GM19397 (cell line): ENCODE data around the gene GLDC.
A peak's percentile ranks its signal among the peaks of the same experiment; 100 is the strongest.
"Not testable (repeated sequence)": the region's sequence is repeated elsewhere in the genome, so short reads cannot be mapped to it uniquely, and the experiment has no call there.

Source experiments
- ATAC-seq: cut with Tn5 transposase; IDR thresholded peaks from one replicate; pipeline ENCODE4 v1.9.1; 2021; ENCODE audit warnings: mild to moderate bottlenecking, moderate library complexity; ENCODE audit not compliant: unreplicated experiment

Gene GLDC

DNA sequence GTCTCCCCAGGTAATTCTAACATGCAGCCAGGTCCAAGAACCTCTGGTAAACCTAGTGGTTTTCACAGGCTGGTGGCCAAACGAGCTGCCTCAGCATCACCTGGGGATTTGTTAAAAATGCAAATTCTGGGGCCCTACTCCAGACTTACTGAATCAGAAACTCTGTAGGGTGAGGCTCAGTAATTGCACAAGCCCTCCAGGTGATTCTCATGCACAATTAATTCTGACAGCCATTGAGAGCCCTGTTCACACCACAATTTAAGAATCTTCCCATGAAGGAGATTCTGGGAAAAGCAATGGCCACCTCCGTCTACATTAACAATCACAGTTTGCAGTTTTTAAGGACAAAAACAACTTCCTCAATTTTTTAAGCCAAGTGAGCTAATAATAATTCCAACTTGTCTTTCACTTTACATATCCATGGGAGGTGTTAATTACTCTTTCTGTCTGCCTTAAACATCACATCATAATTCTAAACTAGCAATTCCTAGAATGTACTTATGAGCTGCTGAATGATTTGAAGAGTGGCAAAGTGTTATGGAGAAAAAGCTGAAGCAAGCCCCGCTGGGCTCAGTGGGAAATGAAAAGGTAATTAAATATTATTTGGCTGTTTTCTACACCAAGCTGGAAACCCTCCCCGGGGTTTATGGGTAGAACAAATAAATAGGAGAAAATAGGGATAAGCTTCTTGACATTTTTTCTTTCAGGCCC, 70.0 kb downstream of the GLDC start:
- ATAC-seq = peak; percentile 89

DNA sequence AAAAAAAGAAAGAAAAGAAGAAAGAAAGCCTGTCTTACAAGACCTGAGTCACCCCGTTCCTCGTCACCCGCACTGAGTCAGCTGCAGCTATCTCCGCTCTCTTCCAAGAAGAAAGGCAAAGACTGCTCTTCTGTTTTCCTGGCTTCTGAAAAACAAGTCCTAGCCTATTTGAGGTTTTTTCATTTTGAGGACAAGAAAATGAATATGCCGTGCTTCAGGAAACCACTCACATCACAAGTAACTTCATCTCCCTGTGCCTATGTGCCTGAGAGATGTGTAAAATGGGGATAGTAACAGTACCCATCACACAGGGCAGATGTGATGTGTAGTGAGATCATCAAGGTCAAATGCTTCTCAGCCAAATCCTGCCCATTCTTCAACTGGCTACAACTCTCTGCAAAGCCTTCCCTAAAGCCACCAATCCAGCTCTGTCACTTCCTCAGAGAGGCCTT, 78.4 kb downstream of the GLDC start:
- ATAC-seq = no peak

DNA sequence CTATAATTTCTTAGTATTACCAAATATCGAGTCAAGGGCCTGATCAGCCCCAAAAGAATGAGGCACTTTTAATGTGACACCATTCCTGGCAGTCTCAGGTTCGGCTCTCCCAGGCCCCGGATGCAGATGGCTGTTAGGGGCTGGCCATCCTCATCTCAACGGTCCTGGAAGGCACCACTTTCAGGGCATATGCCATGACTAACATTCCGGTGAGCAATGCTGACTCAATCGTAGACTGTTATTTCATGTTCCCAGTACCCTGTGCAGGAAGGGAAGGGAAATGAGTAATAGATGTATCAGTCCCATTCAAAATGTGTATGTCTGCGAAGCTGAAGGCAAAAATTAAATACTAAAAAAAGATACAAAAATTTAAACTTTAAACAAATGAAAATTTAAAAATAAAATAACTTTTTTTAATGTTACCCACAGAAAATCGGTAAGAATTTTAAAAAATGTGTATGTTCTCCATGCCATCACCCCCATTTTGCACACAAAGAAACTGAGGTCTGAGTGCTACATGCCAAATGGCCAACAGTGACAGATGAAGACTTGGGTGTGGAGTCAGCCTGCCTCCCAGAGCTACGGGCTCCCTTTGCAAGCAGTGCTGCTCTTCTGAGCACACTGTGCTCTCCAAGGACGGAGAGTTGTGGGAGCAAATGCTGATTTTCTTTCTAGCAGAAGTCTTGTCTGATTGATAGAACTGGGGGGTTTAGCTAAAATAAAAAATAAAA, 79.0 kb downstream of the GLDC start:
- no peak for ATAC-seq

DNA sequence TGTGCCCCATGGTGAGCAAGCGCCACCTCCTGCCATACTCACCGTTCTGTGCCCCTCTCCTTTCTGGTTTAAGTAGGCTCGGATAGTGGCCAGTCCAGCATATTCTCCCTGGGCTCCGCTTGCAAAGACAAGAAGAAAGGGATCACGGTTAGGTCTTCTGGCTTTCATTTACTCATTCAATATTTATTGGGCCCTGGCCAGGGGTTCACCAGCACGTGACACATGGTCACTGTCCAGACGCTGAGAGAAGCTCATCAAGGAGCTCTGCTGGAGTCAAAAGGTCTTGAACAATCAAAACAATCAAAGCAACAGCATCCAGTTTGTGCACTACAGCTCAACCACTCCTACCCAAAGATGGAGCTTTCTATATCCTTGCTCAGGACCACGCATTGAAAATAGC, 80.2 kb downstream of the GLDC start:
- no peak for ATAC-seq

DNA sequence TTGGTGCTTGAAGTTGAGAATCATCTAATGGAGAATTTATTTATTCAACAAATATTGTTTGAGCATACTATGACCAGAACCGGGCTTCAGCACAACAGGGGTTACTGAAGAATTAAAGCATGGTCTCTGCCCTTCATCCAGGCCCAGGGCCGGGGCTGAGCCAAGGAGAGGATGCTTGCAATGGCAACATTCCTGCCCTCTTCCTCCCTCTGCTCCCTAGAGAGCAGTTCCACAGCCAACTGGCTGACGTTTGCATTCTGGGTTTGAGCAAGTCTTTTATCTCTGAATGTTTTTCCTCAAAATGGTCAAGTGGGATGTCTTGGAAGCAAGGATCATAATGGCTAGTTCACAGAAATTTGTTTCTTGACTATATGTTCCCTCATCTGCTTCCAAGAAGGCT, 80.7 kb downstream of the GLDC start:
- ATAC-seq = no peak

DNA sequence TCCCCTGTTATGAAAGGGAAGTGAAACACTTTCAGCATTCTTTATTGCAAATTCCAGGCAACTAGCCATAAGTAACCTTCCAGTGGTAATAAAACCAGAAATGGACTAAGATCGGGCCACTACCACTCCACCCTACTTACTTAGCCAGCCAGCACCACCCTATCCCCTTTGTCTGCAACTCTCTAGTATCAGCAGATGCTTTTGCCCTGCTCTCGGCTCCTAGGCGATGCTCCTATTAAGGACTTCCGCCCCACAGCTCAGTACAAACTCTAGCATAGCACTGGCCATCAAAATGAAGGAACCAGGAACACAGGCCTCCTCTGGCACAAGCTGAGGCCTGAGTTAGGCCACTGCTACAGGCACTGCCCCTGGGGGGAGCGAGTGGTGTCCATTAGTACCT, 81.2 kb downstream of the GLDC start:
- ATAC-seq = no peak

DNA sequence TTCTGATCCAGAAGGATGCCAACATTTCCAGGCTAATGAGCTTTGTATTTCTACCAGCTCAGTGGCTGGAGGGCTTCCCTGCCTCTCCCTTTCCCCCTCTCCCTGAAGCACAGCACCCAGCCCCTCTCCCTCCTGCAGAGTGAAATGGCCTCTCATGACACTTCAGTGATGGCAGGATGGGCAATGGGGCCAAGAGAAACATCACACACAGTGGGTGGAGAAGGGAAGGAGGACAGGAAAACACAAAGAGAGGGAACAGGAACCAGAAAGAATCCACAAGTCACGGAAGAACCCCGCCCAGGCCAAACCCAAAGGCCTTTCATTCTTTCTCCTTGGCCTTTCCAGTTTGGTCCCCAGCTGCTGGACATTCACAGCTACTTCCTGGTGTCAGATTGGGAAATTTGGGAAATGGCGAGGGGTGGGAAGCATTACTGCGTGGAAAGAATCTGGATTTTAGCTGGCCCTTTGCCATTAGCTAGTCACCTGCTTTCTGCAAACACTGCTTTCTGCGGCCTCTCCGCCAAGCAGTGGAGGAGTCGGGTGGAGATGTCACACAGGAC, 82.6 kb downstream of the GLDC start:
- ATAC-seq = no peak

DNA sequence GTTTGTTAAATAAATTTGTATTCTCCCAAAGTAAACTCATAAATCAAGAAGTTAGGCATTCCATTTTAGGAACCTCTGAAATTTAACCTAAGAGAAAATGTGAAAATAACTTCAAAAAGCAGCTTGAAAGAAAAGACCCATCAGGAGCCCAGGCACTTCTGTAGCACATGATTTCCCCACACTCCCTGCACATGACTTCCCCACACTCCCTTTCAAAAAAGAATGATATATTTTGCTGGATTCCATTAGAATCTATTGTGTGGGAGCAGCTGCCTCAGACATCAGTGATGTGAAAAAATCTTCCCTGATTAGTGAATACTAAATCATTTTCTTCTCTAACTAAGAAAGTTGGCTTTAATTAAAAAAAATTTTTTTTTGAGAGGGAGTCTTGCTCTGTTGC, 83.3 kb downstream of the GLDC start:
- ATAC-seq = no peak

DNA sequence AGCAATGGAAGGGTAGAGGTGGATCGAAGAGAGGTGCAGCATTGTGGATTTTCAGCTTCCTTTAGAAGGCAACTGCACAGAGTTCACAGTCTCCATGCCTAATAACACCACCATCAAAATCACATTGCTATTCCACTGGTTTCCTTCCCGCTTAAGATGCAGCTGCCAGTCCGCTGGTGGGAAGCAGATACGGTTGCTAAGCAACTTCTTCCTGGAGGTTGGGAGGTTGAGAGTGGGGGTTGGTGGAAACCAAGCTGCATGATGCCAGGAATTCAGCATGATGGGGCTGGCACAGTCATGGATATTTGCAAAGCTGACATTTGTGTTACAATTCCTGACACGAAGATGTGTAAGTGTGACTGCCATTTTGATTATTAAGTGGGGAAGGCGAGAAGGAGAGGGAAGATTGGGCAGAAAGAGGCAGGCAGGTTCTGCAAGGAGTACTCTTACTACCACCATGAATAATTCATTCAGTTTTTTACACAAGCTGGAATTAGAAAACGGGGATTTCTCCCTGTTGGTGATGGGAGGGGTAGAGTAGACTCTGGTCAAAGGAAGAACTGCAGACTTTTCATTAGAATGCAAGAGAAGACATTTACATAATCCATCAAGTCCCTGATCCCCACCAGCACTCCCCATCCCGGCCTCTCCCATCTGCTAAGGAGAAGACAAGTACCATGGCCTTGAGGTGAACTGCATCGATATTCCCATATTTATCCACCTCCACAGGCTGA, 87.5 kb downstream of the GLDC start:
- ATAC-seq = no peak

DNA sequence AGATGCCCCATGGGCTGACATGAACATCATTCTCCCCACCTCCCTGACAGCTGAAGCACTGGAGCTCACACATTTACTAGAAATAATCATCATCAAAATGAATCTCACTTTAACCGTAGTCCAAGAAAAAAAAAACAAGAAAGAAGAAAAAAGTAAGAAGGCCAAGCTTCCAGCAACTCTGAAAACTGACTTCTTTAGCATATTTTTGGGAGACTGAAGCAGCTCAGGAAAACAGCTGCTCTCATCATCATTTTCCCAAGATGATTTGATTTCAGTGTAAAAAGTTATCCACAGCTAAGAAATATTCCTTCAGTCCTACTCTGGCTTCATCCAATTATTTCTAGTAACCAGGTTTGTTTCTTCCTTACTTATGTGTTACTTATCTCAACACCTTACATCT, 91.7 kb downstream of the GLDC start:
- ATAC-seq = no peak

DNA sequence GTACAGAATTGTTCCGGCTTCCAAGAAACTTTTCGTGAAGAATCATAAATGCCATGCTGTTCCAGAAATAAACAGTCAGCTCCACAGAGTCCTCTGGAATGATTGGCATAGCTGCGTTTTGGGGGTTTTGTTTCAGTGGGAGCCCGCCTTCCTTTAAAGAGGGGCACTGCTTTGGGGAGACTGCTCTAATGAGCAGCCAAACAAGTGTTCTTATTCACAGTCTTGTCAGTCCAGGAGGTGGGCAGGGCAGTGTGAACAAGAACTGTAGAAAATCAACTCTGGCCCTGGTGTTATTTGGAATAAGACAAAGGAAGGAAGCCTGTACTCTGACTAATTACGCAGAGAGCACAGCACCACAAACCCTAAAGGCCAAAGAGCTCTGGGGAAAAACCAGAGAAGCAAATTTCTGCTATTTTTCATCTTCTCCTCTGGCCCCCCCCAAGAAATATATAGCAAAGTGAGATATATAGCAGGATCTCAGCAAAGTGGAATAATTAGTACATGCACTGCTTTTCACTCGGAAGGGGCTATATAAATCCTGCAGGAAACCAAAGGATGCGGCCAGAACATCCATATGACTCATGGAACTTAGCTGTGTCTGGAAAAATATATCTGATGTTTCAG, 92.9 kb downstream of the GLDC start:
- no peak for ATAC-seq

DNA sequence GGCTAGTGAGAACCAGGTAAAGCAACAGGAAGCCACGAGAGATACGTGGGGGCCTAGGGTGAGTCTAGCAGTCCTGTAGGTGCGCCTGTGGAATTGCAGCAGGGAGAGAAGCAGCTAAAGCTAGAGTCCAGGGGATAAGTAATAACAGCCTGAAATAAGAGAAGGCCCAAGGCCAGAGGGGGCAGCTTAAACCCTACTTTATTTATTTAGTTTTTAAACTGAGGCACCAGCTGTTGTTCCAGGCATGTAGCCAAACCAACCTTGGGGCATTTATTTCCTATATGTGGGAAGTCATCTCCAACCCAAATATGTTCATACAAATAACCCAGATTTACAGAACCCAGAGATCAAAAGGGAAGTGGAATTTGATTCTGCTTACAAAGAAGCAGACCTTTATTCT, 93.5 kb downstream of the GLDC start:
- ATAC-seq = no peak

DNA sequence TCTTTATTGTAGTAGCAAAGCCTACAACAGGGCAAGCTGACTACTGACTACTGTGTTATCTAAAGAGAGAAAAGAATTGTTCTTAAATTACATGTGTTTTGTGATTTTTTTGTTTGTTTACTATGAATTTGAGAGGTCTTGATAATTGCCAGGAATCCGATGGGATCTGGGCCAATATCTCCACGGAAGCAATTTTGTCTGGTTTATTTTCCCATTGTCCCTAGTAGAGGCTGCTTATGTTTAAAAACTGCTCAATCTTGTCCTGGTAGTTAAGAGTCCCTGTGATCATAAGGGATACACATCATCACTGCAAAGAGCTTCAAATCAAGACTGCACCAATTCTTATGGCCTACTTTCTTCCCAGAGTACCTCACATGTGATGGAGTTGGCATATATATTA, 94.4 kb downstream of the GLDC start:
- no peak for ATAC-seq

DNA sequence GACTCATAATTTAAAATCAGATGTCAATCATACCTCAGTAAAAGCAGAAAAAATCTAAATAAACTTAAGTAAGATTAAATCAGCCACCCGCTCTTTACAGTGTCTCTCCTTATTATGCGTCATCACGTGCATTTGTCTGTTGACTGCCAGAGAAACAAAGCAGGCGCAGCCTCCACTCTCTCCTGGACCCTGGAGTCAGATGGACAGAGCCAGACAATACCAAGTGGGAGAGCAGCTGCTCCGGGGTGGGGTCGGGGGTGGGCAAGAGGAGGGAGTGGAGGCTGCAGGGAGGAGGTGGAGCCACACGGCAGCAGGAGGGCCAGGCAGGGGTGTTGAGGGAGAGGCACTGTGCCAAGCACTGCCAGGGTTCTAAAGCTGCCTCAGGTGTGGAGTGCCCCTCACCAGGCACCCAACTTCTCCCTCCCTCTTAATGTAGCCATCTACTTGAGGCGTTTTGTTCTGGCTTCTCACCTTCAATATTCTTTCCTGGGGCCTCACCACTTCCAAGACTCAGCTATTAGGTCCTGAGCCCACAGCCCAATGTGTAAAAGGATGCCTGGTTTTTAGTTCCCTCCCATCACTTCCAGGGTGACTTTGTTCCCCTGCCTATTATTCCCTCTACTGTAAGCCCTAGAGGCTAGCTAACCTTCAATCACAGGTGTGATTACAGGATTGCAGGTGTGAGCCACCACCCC, 96.3 kb downstream of the GLDC start:
- ATAC-seq = no peak

DNA sequence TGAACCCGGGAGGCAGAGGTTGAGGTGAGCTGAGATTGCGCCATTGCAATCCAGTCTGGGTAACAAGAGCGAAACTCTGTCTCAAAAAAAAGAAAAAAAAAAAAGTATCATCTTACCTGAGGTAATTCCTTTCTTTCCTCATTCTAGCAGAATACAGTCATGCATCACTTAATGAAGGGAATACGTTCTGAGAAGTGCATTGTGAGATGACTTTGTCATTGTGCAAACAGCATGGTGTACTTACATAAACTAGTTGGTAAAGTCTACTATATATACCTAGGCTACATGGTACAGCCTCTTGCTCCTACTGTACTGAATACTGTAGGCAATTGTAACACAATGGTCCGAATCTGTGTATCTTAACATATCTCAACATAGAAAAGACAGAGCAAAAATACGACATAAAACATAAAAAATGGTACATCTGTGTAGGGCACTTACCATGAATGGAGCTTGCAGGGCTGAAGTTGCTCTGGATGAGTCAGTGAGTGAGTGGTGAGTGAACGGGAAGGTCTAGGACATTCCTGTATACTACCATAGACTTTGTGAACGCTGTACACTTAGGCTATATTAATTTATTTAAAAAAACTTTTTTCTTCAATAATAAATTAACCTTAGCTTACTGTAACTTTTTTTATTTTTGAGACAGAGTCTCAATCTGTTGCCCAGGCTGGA, 100.4 kb downstream of the GLDC start:
- ATAC-seq = no peak

DNA sequence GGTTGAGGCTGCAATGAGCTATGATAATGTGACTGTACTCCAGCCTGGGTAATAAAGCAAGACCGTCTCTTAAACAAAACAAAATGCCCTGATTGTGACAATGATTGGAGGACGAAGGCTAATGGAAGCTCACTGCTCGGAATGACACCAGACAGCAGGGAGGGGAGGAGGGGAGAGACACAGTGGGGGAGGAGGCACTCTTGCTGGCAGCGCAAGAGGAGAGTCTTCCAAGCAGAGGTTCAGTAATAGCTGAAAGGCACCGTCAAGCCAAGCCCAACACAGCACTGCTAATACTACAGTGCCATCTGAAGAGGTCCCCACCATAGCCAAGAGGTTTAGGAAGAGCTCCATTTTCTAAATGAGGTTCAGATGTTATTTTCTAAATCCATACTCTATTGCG, 102.3 kb downstream of the GLDC start:
- ATAC-seq = no peak

DNA sequence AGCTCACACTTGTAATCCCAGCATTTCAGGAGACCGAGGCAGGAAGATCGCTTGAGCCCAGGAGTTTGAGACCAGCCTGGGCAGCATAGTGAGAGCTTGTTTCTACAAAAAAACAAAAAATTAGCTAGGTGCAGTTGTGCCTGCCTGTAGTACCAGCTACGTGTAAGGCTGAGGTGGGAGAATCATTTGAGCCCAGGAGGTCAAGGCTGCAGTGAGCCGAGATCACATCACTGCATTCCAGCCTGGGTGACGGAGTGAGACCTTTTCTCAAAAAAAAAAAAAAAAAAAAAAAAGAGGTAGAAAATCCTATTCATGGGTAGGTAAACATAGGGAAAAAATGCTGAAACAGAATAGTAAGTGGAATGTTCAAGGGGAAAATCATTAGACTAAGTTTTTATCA, 102.9 kb downstream of the GLDC start:
- ATAC-seq = not testable (repeated sequence)

DNA sequence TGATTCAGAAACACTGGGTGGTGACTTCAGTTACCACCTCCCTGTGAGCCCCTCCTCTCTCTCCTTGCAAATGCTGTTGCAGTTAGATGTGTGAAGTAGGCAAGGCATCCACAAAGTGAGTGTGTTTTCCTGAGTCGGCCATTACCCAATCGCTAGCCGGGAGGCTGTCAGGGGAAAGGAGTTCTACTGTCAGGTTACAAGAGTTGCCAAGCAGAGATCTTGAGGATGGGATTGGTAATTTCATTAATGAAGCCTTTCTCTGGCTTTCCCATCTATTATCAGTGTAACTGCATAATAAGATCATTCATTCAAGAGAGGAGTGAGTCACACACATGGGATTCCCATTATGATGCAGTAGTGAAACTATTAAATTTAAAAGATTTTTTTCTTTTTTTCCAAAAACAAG, 106.9 kb downstream of the GLDC start:
- no peak for ATAC-seq

DNA sequence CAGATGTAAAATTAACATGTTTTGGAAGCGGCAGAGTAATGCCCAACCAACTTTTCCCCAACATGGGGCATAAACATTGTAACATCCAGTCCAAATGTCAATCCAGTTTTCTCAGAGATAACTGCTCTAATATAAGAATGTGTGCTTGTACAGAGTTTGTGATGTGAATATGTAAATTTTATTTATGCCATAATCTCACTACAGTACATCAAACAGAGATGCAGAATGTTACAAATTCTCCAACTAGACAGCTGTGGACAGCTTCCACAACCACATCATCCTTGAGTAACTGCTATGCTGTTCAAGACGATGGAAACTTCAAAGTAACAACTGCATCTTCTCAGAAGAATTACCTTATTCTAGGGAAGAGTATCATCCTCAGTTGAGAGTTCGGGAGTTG, 109.9 kb downstream of the GLDC start:
- ATAC-seq = no peak
